HEK293T (cell line): Measurements from ENCODE around the gene PLEKHG4B.

Experiments
- BHLHE40 ChIP-seq: fragments of 450-650 bp; IDR thresholded peaks from 2 replicates; pipeline ENCODE4 v1.6.1; 2016; ENCODE audit warnings: mild to moderate bottlenecking, moderate library complexity, borderline replicate concordance
- ELF4 ChIP-seq: fragments of 450-650 bp; IDR thresholded peaks from 2 replicates; pipeline ENCODE4 v1.6.1; 2017; ENCODE audit warnings: antibody characterized with exemption
- SUZ12 ChIP-seq: fragments of 450-650 bp; IDR thresholded peaks from 2 replicates; pipeline ENCODE4 v1.6.1; 2016; ENCODE audit warnings: mild to moderate bottlenecking
- TARDBP ChIP-seq: fragments of 450-650 bp; IDR thresholded peaks from 2 replicates; pipeline ENCODE4 v1.6.1; 2016

- no peak for TF ChIP-seq BHLHE40
- no peak for TF ChIP-seq SUZ12
- no peak for TF ChIP-seq ELF4
- no peak for TF ChIP-seq TARDBP
These were observed 76.2 kb downstream of the PLEKHG4B start for GRCh38 chr5:167982-168660.
